ENCODE results near the gene GNAI2.
"Not testable (repeated sequence)": the region's sequence is repeated elsewhere in the genome, so short reads cannot be mapped to it uniquely, and the experiment has no call there.

Gene GNAI2

GRCh38 chr3:50275996-50276761, 40.2 kb downstream of the GNAI2 start:
- DNase-seq (ENCODE audit: extremely low spot score) = no peak
- ChIA-PET CTCF (no interaction called here), POLR2A (interaction anchor here (0.8 to 1.0 kb wide), 2 partner anchors 16 to 17 kb away, joined by 3 read pairs; no protein-coding TSS in a partner anchor)
- no peak for TF ChIP-seq TARDBP (IDR thresholded peaks at IDR 0.05)
- TF ChIP-seq FOXK2 (IDR thresholded peaks at IDR 0.05) = no peak
- no peak for TF ChIP-seq LEF1 (IDR thresholded peaks at IDR 0.05; ENCODE audit: borderline replicate concordance)

GRCh38 chr3:50276762-50277101, 40.7 kb downstream of the GNAI2 start:
- no peak for DNase-seq (ENCODE audit: extremely low spot score)
- no peak for TF ChIP-seq L3MBTL2 (conservative IDR thresholded peaks at IDR 0.05)
- no peak for TF ChIP-seq PKNOX1 (IDR thresholded peaks at IDR 0.05)
- no peak for TF ChIP-seq BHLHE40 (IDR thresholded peaks at IDR 0.05; ENCODE audit: borderline replicate concordance)
- TF ChIP-seq LEF1 (IDR thresholded peaks at IDR 0.05; ENCODE audit: borderline replicate concordance) = no peak
- no peak for TF ChIP-seq NFRKB (IDR thresholded peaks at IDR 0.05)
- no peak for TF ChIP-seq ARNT (IDR thresholded peaks at IDR 0.05)
- TF ChIP-seq ZNF384 (IDR thresholded peaks at IDR 0.05) = no peak
- no peak for TF ChIP-seq CTBP1 (IDR thresholded peaks at IDR 0.05; ENCODE audit: borderline replicate concordance)
- ChIA-PET CTCF (no interaction called here), POLR2A (interaction anchor here (0.6 to 1.0 kb wide), 3 partner anchors 15 to 61 kb away, joined by 3 read pairs; no protein-coding TSS in a partner anchor)

- CTCF ChIA-PET = interaction anchor here (0.9 to 1.0 kb wide), 2 partner anchors 46 to 51 kb away, joined by 3 to 4 read pairs; no protein-coding TSS in a partner anchor
- POLR2A ChIA-PET = interaction anchor here (1.0 to 1.4 kb wide), 4 partner anchors 11 to 59 kb away, joined by 3 to 5 read pairs (median 4); no protein-coding TSS in a partner anchor
- TF ChIP-seq PKNOX1 (IDR thresholded peaks at IDR 0.05) (no peak), BHLHE40 (IDR thresholded peaks at IDR 0.05; ENCODE audit: borderline replicate concordance) (no peak), FOXK2 (IDR thresholded peaks at IDR 0.05) (no peak), SP1 (IDR thresholded peaks at IDR 0.05) (no peak), FOXM1 (IDR thresholded peaks at IDR 0.05; ENCODE audit: borderline replicate concordance) (no peak), L3MBTL2 (conservative IDR thresholded peaks at IDR 0.05) (no peak), NFRKB (IDR thresholded peaks at IDR 0.05) (no peak), LEF1 (IDR thresholded peaks at IDR 0.05; ENCODE audit: borderline replicate concordance) (no peak), ELF4 (IDR thresholded peaks at IDR 0.05) (no peak), HDGF (IDR thresholded peaks at IDR 0.05; ENCODE audit: borderline replicate concordance) (no peak), SUZ12 (IDR thresholded peaks at IDR 0.05) (no peak), TARDBP (IDR thresholded peaks at IDR 0.05) (no peak), ARNT (IDR thresholded peaks at IDR 0.05) (no peak), FOXA1 (IDR thresholded peaks at IDR 0.05) (no peak), CTBP1 (IDR thresholded peaks at IDR 0.05; ENCODE audit: borderline replicate concordance) (no peak), ZNF384 (IDR thresholded peaks at IDR 0.05) (no peak)
- DNase-seq (ENCODE audit: extremely low spot score) = no peak
Measured at GRCh38 chr3:50278123-50278879, 42.3 kb downstream of the GNAI2 start.

- DNase-seq (ENCODE audit: extremely low spot score) = no peak
- ChIA-PET POLR2A (interaction anchor here (1.2 to 1.4 kb wide), 2 partner anchors 11 to 19 kb away, joined by 3 to 4 read pairs; no protein-coding TSS in a partner anchor), CTCF (interaction anchor here (0.9 to 1.0 kb wide), 2 partner anchors 45 to 52 kb away, joined by 3 to 4 read pairs; no protein-coding TSS in a partner anchor)
- TF ChIP-seq FOXK2 (IDR thresholded peaks at IDR 0.05) (no peak), ELF4 (IDR thresholded peaks at IDR 0.05) (no peak), LEF1 (IDR thresholded peaks at IDR 0.05; ENCODE audit: borderline replicate concordance) (no peak), SP1 (IDR thresholded peaks at IDR 0.05) (no peak), SUZ12 (IDR thresholded peaks at IDR 0.05) (no peak), CTBP1 (IDR thresholded peaks at IDR 0.05; ENCODE audit: borderline replicate concordance) (no peak), BHLHE40 (IDR thresholded peaks at IDR 0.05; ENCODE audit: borderline replicate concordance) (no peak), TARDBP (IDR thresholded peaks at IDR 0.05) (no peak), FOXM1 (IDR thresholded peaks at IDR 0.05; ENCODE audit: borderline replicate concordance) (no peak)
Measured at GRCh38 chr3:50278880-50279224, 42.8 kb downstream of the GNAI2 start, which contains the start of gene LSMEM2. TSS of gene LSMEM2 (plus strand) at chr3:50279087. CDS start at chr3:50279114, 27 bp downstream.

GRCh38 chr3:50279255-50280016, 43.4 kb downstream of the GNAI2 start:
- TF ChIP-seq SUZ12 (IDR thresholded peaks at IDR 0.05) = no peak
- no peak for TF ChIP-seq CTBP1 (IDR thresholded peaks at IDR 0.05; ENCODE audit: borderline replicate concordance)
- no peak for TF ChIP-seq PKNOX1 (IDR thresholded peaks at IDR 0.05)
- no peak for TF ChIP-seq TARDBP (IDR thresholded peaks at IDR 0.05)
- no peak for TF ChIP-seq LEF1 (IDR thresholded peaks at IDR 0.05; ENCODE audit: borderline replicate concordance)
- TF ChIP-seq SP1 (IDR thresholded peaks at IDR 0.05) = no peak
- no peak for TF ChIP-seq HDGF (IDR thresholded peaks at IDR 0.05; ENCODE audit: borderline replicate concordance)
- TF ChIP-seq BHLHE40 (IDR thresholded peaks at IDR 0.05; ENCODE audit: borderline replicate concordance) = no peak
- TF ChIP-seq ZNF384 (IDR thresholded peaks at IDR 0.05) = no peak
- TF ChIP-seq FOXA1 (IDR thresholded peaks at IDR 0.05) = no peak
- TF ChIP-seq ELF4 (IDR thresholded peaks at IDR 0.05) = no peak
- no peak for TF ChIP-seq FOXM1 (IDR thresholded peaks at IDR 0.05; ENCODE audit: borderline replicate concordance)
- TF ChIP-seq ARNT (IDR thresholded peaks at IDR 0.05) = no peak
- TF ChIP-seq NFRKB (IDR thresholded peaks at IDR 0.05) = no peak
- TF ChIP-seq L3MBTL2 (conservative IDR thresholded peaks at IDR 0.05) = no peak
- no peak for TF ChIP-seq FOXK2 (IDR thresholded peaks at IDR 0.05)
- no peak for DNase-seq (ENCODE audit: extremely low spot score)
- ChIA-PET CTCF (no interaction called here), POLR2A (interaction anchor here (0.9 to 5.6 kb wide), 4 partner anchors 10 to 49 kb away, joined by 3 to 28 read pairs (median 4); partner anchors contain the start of genes IFRD2 and TUSC2)

- DNase-seq (ENCODE audit: extremely low spot score); CTCF ChIA-PET: not testable (repeated sequence)
- POLR2A ChIA-PET = interaction anchor here (1.3 to 5.6 kb wide), 4 partner anchors 8 to 53 kb away, joined by 3 to 28 read pairs (median 4); partner anchors contain the start of genes HYAL3, IFRD2 and NAA80
Measured at GRCh38 chr3:50284121-50284520, 48.1 kb downstream of the GNAI2 start.
